HG03378 (cell line): ENCODE data around the gene SLCO4A1.
"Not testable (repeated sequence)": the region's sequence is repeated elsewhere in the genome, so short reads cannot be mapped to it uniquely, and the experiment has no call there.

Source experiments
- ATAC-seq: cut with Tn5 transposase; IDR thresholded peaks from one replicate; pipeline ENCODE4 v1.9.1; 2021; ENCODE audit warnings: mild to moderate bottlenecking, moderate library complexity; ENCODE audit not compliant: unreplicated experiment

Gene SLCO4A1

GRCh38 chr20:62622178-62622876, 20.0 kb upstream of the SLCO4A1 start:
- ATAC-seq: no peak

- ATAC-seq: no peak
Observed at GRCh38 chr20:62622877-62623487, 19.3 kb upstream of the SLCO4A1 start.

GRCh38 chr20:62623488-62624324, 18.6 kb upstream of the SLCO4A1 start:
- peak; percentile 50 for ATAC-seq

GRCh38 chr20:62624325-62624690, 18.0 kb upstream of the SLCO4A1 start:
- ATAC-seq: peak; percentile 27

GRCh38 chr20:62624719-62625453, 17.4 kb upstream of the SLCO4A1 start:
- ATAC-seq: no peak

- ATAC-seq: no peak
Observed at GRCh38 chr20:62625516-62625915, 16.8 kb upstream of the SLCO4A1 start.

GRCh38 chr20:62625921-62626547, 16.3 kb upstream of the SLCO4A1 start:
- ATAC-seq: no peak

GRCh38 chr20:62627425-62627824, 14.9 kb upstream of the SLCO4A1 start:
- not testable (repeated sequence) for ATAC-seq

GRCh38 chr20:62627901-62628612, 14.2 kb upstream of the SLCO4A1 start:
- peak; percentile 35 for ATAC-seq

GRCh38 chr20:62628691-62629090, 13.6 kb upstream of the SLCO4A1 start:
- no peak for ATAC-seq

- no peak for ATAC-seq
Observed at GRCh38 chr20:62629864-62630470, 12.3 kb upstream of the SLCO4A1 start.

GRCh38 chr20:62631336-62632308, 10.7 kb upstream of the SLCO4A1 start:
- no peak for ATAC-seq

GRCh38 chr20:62632575-62633090, 9.7 kb upstream of the SLCO4A1 start:
- ATAC-seq: no peak

GRCh38 chr20:62633598-62634329, 8.5 kb upstream of the SLCO4A1 start:
- ATAC-seq: no peak

- ATAC-seq: no peak
Observed at GRCh38 chr20:62634330-62634967, 7.9 kb upstream of the SLCO4A1 start.

GRCh38 chr20:62635232-62635631, 7.1 kb upstream of the SLCO4A1 start:
- ATAC-seq: no peak

GRCh38 chr20:62635852-62636251, 6.5 kb upstream of the SLCO4A1 start:
- ATAC-seq: no peak
